Dermis microvascular lymphatic vessel endothelial cell (primary cell): ENCODE results near the gene TAF9B. TPM values are rescaled to one million over a fixed set of nuclear protein-coding genes. Genes with fewer than 3 reads are reported as not detected.
A peak's percentile ranks its signal among the peaks of the same experiment; 100 is the strongest.
"Not testable (repeated sequence)": the region's sequence is repeated elsewhere in the genome, so short reads cannot be mapped to it uniquely, and the experiment has no call there.

ENCODE experiments used
- DNase-seq, 2 donors: peaks; one replicate each; pipeline versions ENCODE4 v3.0.0 to v3.0.0-alpha.2; 2010; ENCODE audit warnings: low read depth in 2 of 2
- total RNA-seq: library from RNA; depleted of rRNA; stranded (reverse); fragments of >200 nt; gene quantifications from 2 replicates; pipeline ENCODE4 v1.2.1, GENCODE V29; 2014

The TAF9B gene
- total RNA-seq: 14.9 and 20.2 TPM in 2 replicates

GRCh38 chrX:78139160-78140123, at the start of gene TAF9B:
TAF9B (minus strand) TSS chrX:78139650; CDS start chrX:78139611, 39 bp downstream.
- DNase-seq: peak; percentile 54 to 79

- no peak for DNase-seq
These were observed 43.4 kb upstream of the TAF9B start for GRCh38 chrX:78182881-78183280.

- no peak for DNase-seq
These were observed 41.9 kb upstream of the TAF9B start for GRCh38 chrX:78181307-78181706.

- peak in 1 of 2 donors; percentile 2 for DNase-seq
These were observed 28.6 kb upstream of the TAF9B start for GRCh38 chrX:78168065-78168464.

GRCh38 chrX:78165425-78165824, 26.0 kb upstream of the TAF9B start:
- DNase-seq: no peak

GRCh38 chrX:78163175-78163574, 23.7 kb upstream of the TAF9B start:
- DNase-seq: not testable (repeated sequence)

- not testable (repeated sequence) for DNase-seq
These were observed 21.3 kb upstream of the TAF9B start for GRCh38 chrX:78160711-78161110.

- not testable (repeated sequence) for DNase-seq
These were observed 18.4 kb upstream of the TAF9B start for GRCh38 chrX:78157846-78158245.

- not testable (repeated sequence) for DNase-seq
These were observed 17.9 kb upstream of the TAF9B start for GRCh38 chrX:78157373-78157772.

- DNase-seq: not testable (repeated sequence)
These were observed 7.6 kb upstream of the TAF9B start for GRCh38 chrX:78147002-78147540.

- no peak for DNase-seq
These were observed 756 bp upstream of the TAF9B start for GRCh38 chrX:78140206-78140605.

- no peak for DNase-seq
These were observed 6.1 kb downstream of the TAF9B start for GRCh38 chrX:78133238-78133960.

GRCh38 chrX:78131117-78131516, 8.3 kb downstream of the TAF9B start:
- DNase-seq: no peak

- DNase-seq: no peak
These were observed 9.1 kb downstream of the TAF9B start for GRCh38 chrX:78130396-78130795.

GRCh38 chrX:78129714-78130113, 9.7 kb downstream of the TAF9B start:
- no peak for DNase-seq

GRCh38 chrX:78125781-78126180, 13.7 kb downstream of the TAF9B start:
- not testable (repeated sequence) for DNase-seq

- DNase-seq: no peak
These were observed 14.3 kb downstream of the TAF9B start for GRCh38 chrX:78125148-78125547.

- DNase-seq: no peak
These were observed 15.1 kb downstream of the TAF9B start for GRCh38 chrX:78124307-78124706.

GRCh38 chrX:78123190-78123589, 16.3 kb downstream of the TAF9B start:
- DNase-seq: peak in 1 of 2 donors; percentile 39

GRCh38 chrX:78119521-78120227, 19.8 kb downstream of the TAF9B start:
- DNase-seq: no peak

- no peak for DNase-seq
These were observed 20.8 kb downstream of the TAF9B start for GRCh38 chrX:78118628-78119027.
